ENCODE measurements around the gene FAM184A.

FAM184A gene

DNA sequence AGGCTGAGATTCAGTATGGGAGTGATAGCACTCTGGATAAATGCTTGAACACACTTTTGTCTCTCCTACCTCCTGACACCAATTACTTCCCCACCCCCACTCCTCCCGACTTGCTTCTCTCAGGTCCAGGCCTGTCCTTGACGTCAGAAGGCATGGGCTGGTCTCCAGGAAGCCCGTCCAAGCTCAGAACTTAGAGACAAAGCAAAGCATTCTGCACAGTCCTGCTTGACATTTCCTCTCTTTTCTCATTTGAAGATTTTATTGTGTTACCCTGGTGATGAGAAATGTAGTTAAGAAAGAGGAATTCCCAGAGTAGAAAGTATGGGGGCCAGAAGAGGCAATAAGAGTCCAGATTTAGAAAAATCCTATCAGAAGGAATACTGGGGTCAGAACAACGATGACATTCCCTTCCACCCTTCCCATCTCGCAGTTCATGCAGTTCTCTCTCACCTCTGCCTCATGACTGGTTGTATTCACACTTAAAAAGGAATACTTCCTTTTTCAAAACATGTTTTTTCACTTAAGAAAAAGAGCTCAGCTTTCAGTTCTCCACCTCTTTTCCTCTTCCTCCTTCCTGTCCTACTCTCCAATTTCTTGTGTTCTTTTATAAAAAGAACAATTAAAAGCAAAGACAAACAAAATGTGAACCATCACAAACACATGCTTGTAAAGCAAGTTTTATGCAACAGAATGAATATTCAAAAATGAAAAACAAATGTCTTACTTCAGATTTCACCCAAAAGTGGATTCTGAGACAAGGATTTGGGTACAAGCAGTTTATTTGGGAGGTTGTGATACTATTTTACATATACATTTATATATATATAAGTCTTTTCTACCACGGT lies 18.5 kb upstream of the FAM184A start:
- DNase-seq (ENCODE audit: low read depth in 2 of 2), result no peak

DNA sequence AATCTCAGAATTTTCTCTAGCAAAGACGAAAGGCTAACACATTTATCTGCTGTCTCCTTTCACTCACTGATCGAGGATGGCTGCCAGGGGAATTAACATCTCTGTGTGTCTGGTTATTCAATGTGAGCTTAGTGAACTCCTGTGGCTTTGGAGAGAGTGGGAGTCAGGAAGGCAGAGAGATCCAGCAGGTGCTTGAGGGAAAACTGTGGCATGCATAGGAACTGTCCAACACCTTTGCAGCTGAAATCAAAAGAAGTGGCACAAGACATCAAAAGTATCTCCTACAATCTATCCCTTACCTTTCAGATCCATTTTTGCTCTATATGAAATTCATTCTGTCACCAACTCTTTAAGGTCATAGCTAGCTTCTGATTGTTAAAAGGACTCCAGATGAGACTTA lies 11.8 kb upstream of the FAM184A start:
- no peak for DNase-seq (ENCODE audit: low read depth in 2 of 2)

GRCh38 chr6:119084784-119085183 lies 6.3 kb upstream of the FAM184A start:
- DNase-seq (ENCODE audit: low read depth in 2 of 2), result no peak

DNA sequence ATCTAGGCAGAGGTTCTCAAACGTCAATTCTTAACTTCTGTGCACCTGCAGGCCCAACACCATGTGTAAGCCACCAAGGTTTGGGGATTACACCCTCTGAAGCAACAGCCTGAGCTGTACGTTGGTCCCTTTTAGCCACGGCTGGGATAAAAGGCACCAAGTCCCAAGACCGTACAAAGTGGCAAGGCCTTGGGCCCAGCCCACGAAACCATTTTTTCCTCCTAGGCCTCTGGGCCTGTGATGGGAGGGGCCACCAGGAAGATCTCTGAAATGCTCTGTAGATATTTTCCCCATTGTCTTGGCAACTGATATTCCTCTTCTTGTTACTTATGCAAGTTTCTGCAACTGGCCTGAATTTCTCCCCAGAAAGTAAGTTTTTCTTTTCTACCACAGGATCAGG lies 4.5 kb upstream of the FAM184A start:
- no peak for DNase-seq (ENCODE audit: low read depth in 2 of 2)

- DNase-seq (ENCODE audit: low read depth in 2 of 2), result no peak
These were observed 882 bp upstream of the FAM184A start for GRCh38 chr6:119079283-119079809.

GRCh38 chr6:119077643-119078375 lies 655 bp downstream of the FAM184A start:
- DNase-seq (ENCODE audit: low read depth in 2 of 2), result peak; percentile 32 to 35

- no peak for DNase-seq (ENCODE audit: low read depth in 2 of 2)
These were observed 1.1 kb downstream of the FAM184A start for GRCh38 chr6:119077391-119077642.

DNA sequence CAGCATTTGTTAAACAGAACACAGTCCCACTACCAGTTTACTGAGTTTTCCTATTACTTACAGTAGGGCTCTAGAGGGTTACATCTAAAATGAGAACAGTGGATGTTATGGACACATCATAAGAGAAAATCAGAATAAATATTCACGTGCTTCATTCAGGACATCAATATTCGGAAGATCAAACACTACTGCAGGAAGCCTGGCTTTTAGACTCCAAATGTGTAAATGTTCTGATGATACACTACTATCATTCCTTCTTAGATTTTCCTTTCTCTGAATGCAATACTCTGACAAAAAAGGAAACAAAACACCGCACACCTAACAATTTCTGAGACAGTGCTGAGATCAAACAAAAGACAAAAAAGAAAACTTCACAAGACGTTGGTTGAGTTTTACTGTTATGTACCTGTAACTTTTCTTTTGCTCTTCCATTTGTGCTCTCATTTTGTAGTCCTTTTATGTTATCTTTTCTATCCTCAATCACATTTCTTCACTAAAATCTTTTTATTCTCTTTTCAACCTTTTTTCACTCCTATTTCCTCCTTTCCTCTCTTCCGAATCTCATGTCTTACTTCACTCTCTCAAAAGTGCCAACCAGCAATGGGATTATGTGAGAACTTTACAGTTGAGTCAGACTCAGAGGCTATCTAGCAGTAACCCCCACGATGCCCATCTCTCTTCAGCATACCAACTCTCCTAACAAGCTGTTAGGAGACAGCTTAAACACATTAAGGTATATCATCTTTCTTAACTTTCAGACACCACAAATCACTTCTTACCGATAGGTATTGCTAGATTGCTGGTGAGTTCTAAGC lies 1.7 kb downstream of the FAM184A start:
- no peak for DNase-seq (ENCODE audit: low read depth in 2 of 2)

- no peak for DNase-seq (ENCODE audit: low read depth in 2 of 2)
These were observed 2.3 kb downstream of the FAM184A start for GRCh38 chr6:119076173-119076572.

DNA sequence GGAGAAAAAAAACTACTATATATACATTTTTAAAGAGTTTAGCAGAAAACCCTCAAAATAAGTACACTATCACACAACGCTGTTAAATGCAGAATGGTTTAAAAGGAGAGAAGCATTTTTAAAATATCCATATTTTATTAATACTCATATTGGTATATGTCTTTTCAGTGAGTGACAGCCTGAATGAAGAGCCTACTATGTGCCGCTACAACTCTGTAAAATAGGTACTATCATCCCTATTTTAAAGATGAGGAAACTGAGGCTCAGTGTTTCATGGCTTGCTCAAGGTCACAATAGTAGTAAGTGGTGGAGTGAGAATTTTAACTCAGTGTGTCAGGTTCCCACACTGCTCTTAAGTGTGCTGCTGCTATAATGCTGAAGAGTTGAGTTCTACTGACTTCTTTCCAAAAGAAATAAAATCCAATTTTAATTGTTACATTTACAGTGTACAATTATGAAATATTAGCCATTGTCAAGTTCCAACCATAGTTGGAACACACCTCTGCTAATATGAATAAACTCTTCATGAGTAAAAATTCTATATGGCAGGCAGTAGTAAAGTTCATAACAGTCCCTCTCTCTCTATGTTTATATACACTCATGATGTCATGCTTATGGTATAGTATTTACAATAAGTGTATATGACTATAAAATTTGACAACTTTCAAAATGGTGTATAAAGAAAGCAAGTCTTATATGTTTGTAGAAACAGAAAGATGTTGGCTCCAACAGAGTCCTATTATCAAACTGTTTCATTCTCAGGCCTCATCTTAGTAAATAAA lies 3.1 kb downstream of the FAM184A start:
- no peak for DNase-seq (ENCODE audit: low read depth in 2 of 2)

GRCh38 chr6:119073307-119074051 lies 5.0 kb downstream of the FAM184A start:
- no peak for DNase-seq (ENCODE audit: low read depth in 2 of 2)

GRCh38 chr6:119071576-119071975 lies 6.9 kb downstream of the FAM184A start:
- DNase-seq (ENCODE audit: low read depth in 2 of 2), result no peak

GRCh38 chr6:119067091-119067490 lies 11.4 kb downstream of the FAM184A start:
- DNase-seq (ENCODE audit: low read depth in 2 of 2), result no peak

DNA sequence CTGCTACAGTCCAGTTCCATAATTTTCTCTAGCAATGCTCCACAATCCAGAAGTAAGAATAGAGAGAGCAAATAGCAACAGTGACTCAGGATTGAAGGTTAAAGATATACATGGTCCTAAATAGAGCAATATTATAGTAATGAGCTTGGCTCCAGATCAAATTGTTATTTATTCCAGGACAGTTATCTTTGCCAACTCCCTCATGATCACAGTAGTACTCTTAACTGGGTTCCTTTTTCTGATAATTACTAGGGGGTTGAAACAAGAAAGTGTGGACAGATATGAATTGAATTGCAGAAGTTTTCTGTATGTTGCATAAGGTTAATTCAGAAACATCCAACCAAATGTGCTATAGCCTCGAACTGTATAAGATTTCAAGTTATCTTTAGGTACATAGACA lies 11.9 kb downstream of the FAM184A start:
- DNase-seq (ENCODE audit: low read depth in 2 of 2), result no peak

GRCh38 chr6:119065955-119066354 lies 12.5 kb downstream of the FAM184A start:
- DNase-seq (ENCODE audit: low read depth in 2 of 2), result no peak

GRCh38 chr6:119065382-119065781 lies 13.1 kb downstream of the FAM184A start:
- DNase-seq (ENCODE audit: low read depth in 2 of 2), result no peak

DNA sequence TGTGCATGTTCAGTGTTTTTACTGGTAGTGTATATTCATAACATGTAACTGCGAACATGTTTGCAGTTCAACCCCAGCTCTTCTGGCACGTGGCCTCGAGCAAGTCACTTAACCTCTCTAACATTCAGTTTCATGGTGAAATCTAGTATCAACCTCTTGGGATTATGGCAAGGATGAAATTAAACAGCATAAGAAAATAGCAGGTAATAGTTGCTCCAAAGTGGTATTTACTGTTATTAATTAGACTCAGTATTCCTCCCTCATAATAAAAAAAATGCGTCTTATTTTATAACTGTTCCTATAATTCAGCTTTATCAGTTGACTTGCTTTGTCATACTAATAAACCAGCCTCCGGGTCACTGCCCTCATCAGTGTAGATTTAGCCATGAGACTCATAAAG lies 15.0 kb downstream of the FAM184A start:
- no peak for DNase-seq (ENCODE audit: low read depth in 2 of 2)

GRCh38 chr6:119061215-119061614 lies 17.2 kb downstream of the FAM184A start:
- no peak for DNase-seq (ENCODE audit: low read depth in 2 of 2)

GRCh38 chr6:119060255-119060907 lies 18.1 kb downstream of the FAM184A start:
- no peak for DNase-seq (ENCODE audit: low read depth in 2 of 2)

DNA sequence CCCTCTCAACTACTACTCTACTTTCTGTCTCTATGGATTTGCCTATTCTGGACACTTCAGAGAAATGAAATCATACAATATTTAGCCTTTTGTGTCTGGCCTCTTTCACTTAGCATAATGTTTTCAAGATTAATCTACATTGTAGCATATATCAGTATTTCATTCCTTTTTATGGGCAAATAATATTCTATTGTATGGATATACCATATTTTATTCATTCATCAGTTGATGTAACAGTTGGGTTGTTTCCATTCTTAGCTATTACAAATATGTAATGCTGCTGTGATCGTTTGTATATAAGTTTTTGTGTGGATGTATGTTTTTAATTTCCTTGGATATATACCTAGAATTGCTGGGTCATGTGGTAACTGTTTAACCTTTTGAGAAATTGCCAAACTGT lies 23.4 kb downstream of the FAM184A start:
- no peak for DNase-seq (ENCODE audit: low read depth in 2 of 2)

Data from stimulated activated CD4-positive, alpha-beta T cell treated with anti-CD3 and anti-CD28 coated beads, Interleukin-12 subunit alpha, Interleukin-12 subunit beta, amount 100 ng/mL, for 24 hours (primary cell).